HCT116 (cell line): ENCODE results near the gene SUGCT. TPM values are rescaled to one million over a fixed set of nuclear protein-coding genes. Genes with fewer than 3 reads are reported as not detected.

Experiments
- ATAC-seq: fragments of 200-7000 bp; cut with Tn5 transposase; 2 replicates; pipeline ENCODE4 v1.9.1; 2020; ENCODE audit warnings: mild to moderate bottlenecking, moderate library complexity
- BruUV-seq: library from RNA; stranded (reverse); fragments of 400-500 nt; replicated peaks from 2 replicates; lab custom pipeline; 2021; lab: Mats Ljungman, UMichigan
- CTCF ChIA-PET: fragments of 300-600 bp; sonication (Branson Sonifier 250); formaldehyde crosslinking; loops from one replicate; lab custom pipeline; 2021; ENCODE audit warnings: antibody characterized with exemption; lab: Charles Lee
- POLR2A ChIA-PET: fragments of 300-600, 350-600 bp; sonication (Branson Sonifier 250); formaldehyde crosslinking; loops from one replicate; lab custom pipeline; 2021; ENCODE audit warnings: antibody characterized with exemption; lab: Charles Lee
- RAD21 ChIA-PET, 2 experiments: fragments of 300-600 bp; sonication (Branson Sonifier 250); formaldehyde crosslinking; loops; one replicate each; lab custom pipeline; 2023; ENCODE audit warnings: low total read pairs in 2 of 2; ENCODE audit not compliant: uncharacterized antibody in 2 of 2, unreplicated experiment in 2 of 2, low non-redundant PET in 1 of 2; lab: Charles Lee
- DNase-seq: peaks from one replicate; pipeline ENCODE4 v3.0.0-alpha.2; 2010; ENCODE audit warnings: low read depth, low spot score
- H2AFZ ChIP-seq: fragments of 200-600 bp; shearing (Covaris generic), sonication (generic); 2 replicates; pipeline ENCODE4 v1.6.1; 2017; ENCODE audit warnings: low read depth, mixed run types, mixed read lengths, antibody characterized with exemption, low read length; ENCODE audit not compliant: poor library complexity, severe bottlenecking
- H3K27ac ChIP-seq: 2 replicates; pipeline ENCODE4 v1.5.1; 2012; ENCODE audit warnings: low read depth, low read length
- H3K27me3 ChIP-seq: fragments of 200-600 bp; sonication (generic); 2 replicates; pipeline ENCODE4 v1.6.1; 2016; ENCODE audit warnings: mixed run types, low read length, mixed read lengths; ENCODE audit not compliant: insufficient read depth
- H3K36me3 ChIP-seq, 2 experiments: fragments of 200-500 bp in 1 of 2; fragments of 200-600 bp in 1 of 2; sonication (Bioruptor generic) in 1 of 2; sonication (generic) in 1 of 2; 2 replicates each; pipeline versions ENCODE4 v1.5.1 to v1.6.1; 2014 to 2016; ENCODE audit warnings: low read length in 2 of 2, inconsistent platforms in 1 of 2, mixed read lengths in 1 of 2, mixed run types in 1 of 2; ENCODE audit not compliant: insufficient read depth in 2 of 2, control insufficient read depth in 1 of 2
- H3K4me1 ChIP-seq, 2 experiments: fragments of 200-600 bp in 1 of 2; sonication (generic) in 1 of 2; 2 replicates each; pipeline versions ENCODE4 v1.5.1 to v1.6.1; 2012 to 2017; ENCODE audit warnings: low read length in 2 of 2, inconsistent platforms in 1 of 2, mild to moderate bottlenecking in 1 of 2, mixed read lengths in 1 of 2, mixed run types in 1 of 2, moderate library complexity in 1 of 2; ENCODE audit not compliant: insufficient read depth in 2 of 2, control insufficient read depth in 1 of 2
- H3K4me2 ChIP-seq: fragments of 200-600 bp; sonication (generic); 2 replicates; pipeline ENCODE4 v1.6.1; 2017; ENCODE audit warnings: mixed run types, low read length, mixed read lengths
- H3K4me3 ChIP-seq, 2 experiments: fragments of 200-600 bp in 1 of 2; sonication (generic) in 1 of 2; replicated peaks in 1 of 2; 2 replicates each; pipeline ENCODE4 v1.5.1; 2011 to 2016; ENCODE audit warnings: low read length in 2 of 2, control low read depth in 1 of 2, low read depth in 1 of 2, mild to moderate bottlenecking in 1 of 2, mixed read lengths in 1 of 2, mixed run types in 1 of 2
- H3K79me2 ChIP-seq: fragments of 200-600 bp; sonication (generic); 2 replicates; pipeline ENCODE4 v1.6.1; 2017; ENCODE audit warnings: mild to moderate bottlenecking, mixed run types, low read length, moderate library complexity, mixed read lengths; ENCODE audit not compliant: insufficient read depth
- H3K9ac ChIP-seq: fragments of 200-600 bp; sonication (generic); 2 replicates; pipeline ENCODE4 v1.6.1; 2016; ENCODE audit warnings: low read length, mixed read lengths
- H3K9me2 ChIP-seq: fragments of 200-600 bp; sonication (generic), shearing (Covaris generic); 2 replicates; pipeline ENCODE4 v1.6.1; 2017; ENCODE audit warnings: mixed run types, mild to moderate bottlenecking, moderate library complexity; ENCODE audit not compliant: insufficient read depth
- H3K9me3 ChIP-seq, 2 experiments: fragments of 200-500 bp in 1 of 2; fragments of 200-600 bp in 1 of 2; sonication (Bioruptor generic) in 1 of 2; sonication (generic) in 1 of 2; 2 replicates each; pipeline ENCODE4 v1.6.1; 2014 to 2017; ENCODE audit warnings: low read length in 2 of 2, mixed read lengths in 2 of 2, inconsistent platforms in 1 of 2, low read depth in 1 of 2, mild to moderate bottlenecking in 1 of 2, mixed run types in 1 of 2, moderate library complexity in 1 of 2; ENCODE audit not compliant: control insufficient read depth in 1 of 2, insufficient read depth in 1 of 2
- H4K20me1 ChIP-seq: fragments of 200-600 bp; sonication (generic), shearing (Covaris generic); 2 replicates; pipeline ENCODE4 v1.6.1; 2017; ENCODE audit warnings: mixed run types, mild to moderate bottlenecking, moderate library complexity; ENCODE audit not compliant: insufficient read depth
- EGR1 ChIP-seq: IDR thresholded peaks from 2 replicates; pipeline ENCODE4 v1.6.1; 2012; ENCODE audit warnings: low read depth
- ELF1 ChIP-seq: IDR thresholded peaks from 2 replicates; pipeline ENCODE4 v1.6.1; 2012; ENCODE audit warnings: low read depth, borderline replicate concordance
- POLR2AphosphoS5 ChIP-seq: IDR thresholded peaks from 2 replicates; pipeline ENCODE4 v1.6.1; 2011; ENCODE audit warnings: mild to moderate bottlenecking, low read depth, low read length, moderate library complexity
- RAD21 ChIP-seq: IDR thresholded peaks from 2 replicates; pipeline ENCODE4 v1.6.1; 2012; ENCODE audit warnings: low read depth, mild to moderate bottlenecking
- SP1 ChIP-seq: IDR thresholded peaks from 2 replicates; pipeline ENCODE4 v1.6.1; 2012; ENCODE audit warnings: low read depth
- TCF7L2 ChIP-seq: IDR thresholded peaks from 2 replicates; pipeline ENCODE4 v1.7.0; 2011; ENCODE audit warnings: borderline replicate concordance, inconsistent platforms; ENCODE audit not compliant: insufficient read depth, insufficient read length; ENCODE audit errors: extremely low read depth
- intact Hi-C: fragments of 100-400 bp; cut with micrococcal nuclease; formaldehyde crosslinking; loops from 2 replicates; pipeline ENCODE4 v1.10.0; 2022
- total RNA-seq: library from RNA; stranded (reverse); gene quantifications from one replicate; pipeline ENCODE4 v1.2.1, GENCODE V29; 2021; ENCODE audit not compliant: unreplicated experiment
- TF ChIP-seq, protein P1 (sequence below), 3 experiments: fragments of 200-600 bp in 1 of 3; sonication (generic) in 1 of 3; IDR thresholded peaks in 2 of 3; conservative IDR thresholded peaks in 1 of 3; 2 replicates each; pipeline ENCODE4 v1.5.1; 2012 to 2017; ENCODE audit warnings: low read depth in 2 of 3, low read length in 2 of 3, antibody characterized with exemption in 1 of 3, borderline replicate concordance in 1 of 3, control low read depth in 1 of 3, mild to moderate bottlenecking in 1 of 3, mixed read lengths in 1 of 3, mixed run types in 1 of 3, moderate library complexity in 1 of 3; ENCODE audit not compliant: insufficient read depth in 1 of 3
- TF ChIP-seq, protein P2 (sequence below): IDR thresholded peaks from 2 replicates; pipeline ENCODE4 v1.6.1; 2012; ENCODE audit warnings: low read depth

Gene SUGCT
- total RNA-seq, 1 experiment from 2014 or later, result 4.4 TPM

DNA sequence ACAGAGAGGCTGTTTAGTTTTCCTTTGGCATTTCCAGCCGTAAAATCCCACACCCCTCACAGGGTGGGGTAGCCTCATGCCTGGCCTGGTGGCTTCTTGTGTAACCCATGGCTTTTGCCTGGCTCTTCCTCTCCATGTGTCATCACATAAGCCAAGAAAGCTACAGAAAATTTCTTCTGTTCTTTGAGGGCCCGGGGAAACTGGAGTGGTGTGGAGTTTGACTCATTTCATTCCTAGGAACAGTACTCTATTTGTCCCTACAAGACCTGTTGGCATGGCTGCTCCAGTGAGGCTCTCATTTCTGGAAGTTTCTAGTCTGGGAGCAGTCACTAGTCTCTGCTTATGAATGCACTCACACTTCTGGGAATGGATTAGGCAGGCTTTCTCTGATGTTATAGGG is 523.9 kb downstream of the SUGCT start:
- no peak for DNase-seq
- H3K36me3 ChIP-seq, result no peaks in the 10 kb centered on the region
- CTCF ChIA-PET, result no interaction called here

DNA sequence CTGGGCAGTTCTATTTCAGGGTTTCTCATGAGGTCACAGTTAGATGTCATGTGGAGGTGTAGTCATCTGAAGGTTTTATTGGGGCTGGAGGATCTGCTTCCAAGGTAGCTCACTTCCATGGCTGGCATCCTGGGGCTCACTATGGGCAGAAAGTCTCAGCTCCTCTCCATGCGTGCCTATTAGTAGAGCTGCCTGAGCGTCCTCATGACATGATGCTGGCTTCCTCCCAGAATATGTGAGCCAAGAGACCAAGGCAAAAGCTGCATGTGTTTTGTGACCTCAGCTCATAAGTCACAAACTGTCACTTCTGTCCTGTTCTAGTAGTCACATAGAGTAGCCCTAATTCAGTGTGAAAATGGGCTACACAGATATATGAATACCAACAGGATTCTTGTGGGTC is 524.4 kb downstream of the SUGCT start:
- Histone ChIP-seq H3K4me1 (no peaks in the 10 kb centered on the region), H3K9me3 (no peaks in the 10 kb centered on the region), H4K20me1 (no peaks in the 10 kb centered on the region; the same call in 1 of the 2 replicates), H3K4me2 (no peak overlapping the region), H3K27me3 (no peaks in the 10 kb centered on the region), H3K79me2 (no peaks in the 10 kb centered on the region), H3K9me2 (no peaks in the 10 kb centered on the region), H2AFZ (no peak overlapping the region), H3K4me3 (no peak overlapping the region), H3K27ac (no peak overlapping the region), H3K9ac (no peak overlapping the region), H3K36me3 (no peaks in the 10 kb centered on the region)
- RAD21 ChIA-PET, result no interaction called here
- no TSS peak for BruUV-seq
- intact Hi-C loops, result no loop called here
- POLR2A ChIA-PET, result no interaction called here
- DNase-seq, result no peak
- ATAC-seq, result no peak
- CTCF ChIA-PET, result no interaction called here
- TF ChIP-seq RAD21 (no peak), TCF7L2 (no peak), EGR1 (no peak), POLR2AphosphoS5 (no peak)
- TF ChIP-seq, protein P1, sequence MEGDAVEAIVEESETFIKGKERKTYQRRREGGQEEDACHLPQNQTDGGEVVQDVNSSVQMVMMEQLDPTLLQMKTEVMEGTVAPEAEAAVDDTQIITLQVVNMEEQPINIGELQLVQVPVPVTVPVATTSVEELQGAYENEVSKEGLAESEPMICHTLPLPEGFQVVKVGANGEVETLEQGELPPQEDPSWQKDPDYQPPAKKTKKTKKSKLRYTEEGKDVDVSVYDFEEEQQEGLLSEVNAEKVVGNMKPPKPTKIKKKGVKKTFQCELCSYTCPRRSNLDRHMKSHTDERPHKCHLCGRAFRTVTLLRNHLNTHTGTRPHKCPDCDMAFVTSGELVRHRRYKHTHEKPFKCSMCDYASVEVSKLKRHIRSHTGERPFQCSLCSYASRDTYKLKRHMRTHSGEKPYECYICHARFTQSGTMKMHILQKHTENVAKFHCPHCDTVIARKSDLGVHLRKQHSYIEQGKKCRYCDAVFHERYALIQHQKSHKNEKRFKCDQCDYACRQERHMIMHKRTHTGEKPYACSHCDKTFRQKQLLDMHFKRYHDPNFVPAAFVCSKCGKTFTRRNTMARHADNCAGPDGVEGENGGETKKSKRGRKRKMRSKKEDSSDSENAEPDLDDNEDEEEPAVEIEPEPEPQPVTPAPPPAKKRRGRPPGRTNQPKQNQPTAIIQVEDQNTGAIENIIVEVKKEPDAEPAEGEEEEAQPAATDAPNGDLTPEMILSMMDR (IDR thresholded peaks at IDR 0.05 in 2 of 3, conservative IDR thresholded peaks at IDR 0.05 in 1 of 3; ENCODE audit: borderline replicate concordance in 1 of 3, insufficient read depth in 1 of 3, low read depth in 2 of 3, low read length in 2 of 3), result no peak

More for the DNA sequence above, 523.9 kb downstream of the SUGCT start:
- Histone ChIP-seq H3K4me1 (no peaks in the 10 kb centered on the region), H2AFZ (no peak overlapping the region), H3K9ac (no peak overlapping the region), H3K27ac (no peak overlapping the region), H3K27me3 (no peaks in the 10 kb centered on the region), H3K4me3 (no peak overlapping the region), H3K9me2 (no peaks in the 10 kb centered on the region), H4K20me1 (no peaks in the 10 kb centered on the region; the same call in 1 of the 2 replicates), H3K79me2 (no peaks in the 10 kb centered on the region), H3K9me3 (no peaks in the 10 kb centered on the region), H3K4me2 (no peak overlapping the region)
- POLR2A ChIA-PET, result no interaction called here
- TF ChIP-seq SP1 (no peak), ELF1 (no peak), EGR1 (no peak), POLR2AphosphoS5 (no peak), RAD21 (no peak)
- TF ChIP-seq, protein P2, sequence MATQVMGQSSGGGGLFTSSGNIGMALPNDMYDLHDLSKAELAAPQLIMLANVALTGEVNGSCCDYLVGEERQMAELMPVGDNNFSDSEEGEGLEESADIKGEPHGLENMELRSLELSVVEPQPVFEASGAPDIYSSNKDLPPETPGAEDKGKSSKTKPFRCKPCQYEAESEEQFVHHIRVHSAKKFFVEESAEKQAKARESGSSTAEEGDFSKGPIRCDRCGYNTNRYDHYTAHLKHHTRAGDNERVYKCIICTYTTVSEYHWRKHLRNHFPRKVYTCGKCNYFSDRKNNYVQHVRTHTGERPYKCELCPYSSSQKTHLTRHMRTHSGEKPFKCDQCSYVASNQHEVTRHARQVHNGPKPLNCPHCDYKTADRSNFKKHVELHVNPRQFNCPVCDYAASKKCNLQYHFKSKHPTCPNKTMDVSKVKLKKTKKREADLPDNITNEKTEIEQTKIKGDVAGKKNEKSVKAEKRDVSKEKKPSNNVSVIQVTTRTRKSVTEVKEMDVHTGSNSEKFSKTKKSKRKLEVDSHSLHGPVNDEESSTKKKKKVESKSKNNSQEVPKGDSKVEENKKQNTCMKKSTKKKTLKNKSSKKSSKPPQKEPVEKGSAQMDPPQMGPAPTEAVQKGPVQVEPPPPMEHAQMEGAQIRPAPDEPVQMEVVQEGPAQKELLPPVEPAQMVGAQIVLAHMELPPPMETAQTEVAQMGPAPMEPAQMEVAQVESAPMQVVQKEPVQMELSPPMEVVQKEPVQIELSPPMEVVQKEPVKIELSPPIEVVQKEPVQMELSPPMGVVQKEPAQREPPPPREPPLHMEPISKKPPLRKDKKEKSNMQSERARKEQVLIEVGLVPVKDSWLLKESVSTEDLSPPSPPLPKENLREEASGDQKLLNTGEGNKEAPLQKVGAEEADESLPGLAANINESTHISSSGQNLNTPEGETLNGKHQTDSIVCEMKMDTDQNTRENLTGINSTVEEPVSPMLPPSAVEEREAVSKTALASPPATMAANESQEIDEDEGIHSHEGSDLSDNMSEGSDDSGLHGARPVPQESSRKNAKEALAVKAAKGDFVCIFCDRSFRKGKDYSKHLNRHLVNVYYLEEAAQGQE, result no peak
- ATAC-seq, result no peak
- RAD21 ChIA-PET, result no interaction called here
- BruUV-seq, result no TSS peak
- intact Hi-C loops, result no loop called here
